Muscle of leg (tissue), 11 donors: ENCODE measurements around the gene JPH2. TPM values are rescaled to one million over a fixed set of nuclear protein-coding genes. Genes with fewer than 3 reads are reported as not detected.
"Not testable (repeated sequence)": the region's sequence is repeated elsewhere in the genome, so short reads cannot be mapped to it uniquely, and the experiment has no call there.

Source experiments
- DNase-seq: peaks from one replicate; pipeline ENCODE4 v3.0.0; 2013
- H3K27ac ChIP-seq: one replicate; pipeline ENCODE4 v1.5.1; 2013; ENCODE audit warnings: mild to moderate bottlenecking, low read length, control low read depth
- H3K27me3 ChIP-seq: one replicate; pipeline ENCODE4 v1.6.1; 2013; ENCODE audit warnings: low read length; ENCODE audit not compliant: control insufficient read depth, insufficient read depth
- H3K36me3 ChIP-seq: one replicate; pipeline ENCODE4 v1.6.1; 2013; ENCODE audit warnings: low read length; ENCODE audit not compliant: control insufficient read depth, insufficient read depth
- H3K4me1 ChIP-seq: one replicate; pipeline ENCODE4 v1.6.1; 2013; ENCODE audit warnings: low read length; ENCODE audit not compliant: control insufficient read depth, insufficient read depth
- H3K4me3 ChIP-seq: one replicate; pipeline ENCODE4 v1.5.1; 2013; ENCODE audit warnings: low read length, control low read depth
- H3K9me3 ChIP-seq: replicated peaks from 2 replicates; pipeline ENCODE4 v1.6.1; 2013; ENCODE audit warnings: low read depth, low read length; ENCODE audit not compliant: control insufficient read depth
- WGBS: methylation state at CpG from one replicate; pipeline ENCODE4 v1.1.5; 2013; ENCODE audit warnings: missing lambda C conversion rate; ENCODE audit not compliant: insufficient coverage; 5-methylcytosine and 5-hydroxymethylcytosine counted together
- polyA plus RNA-seq, 8 donors: library from polyadenylated mRNA; unstranded; fragments of 120-200 nt; gene quantifications; one replicate each; pipeline versions ENCODE4 v1.2.1 to v1.2.3, GENCODE V29; 2013; ENCODE audit warnings: inconsistent platforms in 1 of 8, low replicate concordance in 1 of 8; ENCODE audit not compliant: insufficient read length in 8 of 8, insufficient read depth in 1 of 8
- total RNA-seq: library from RNA; stranded (reverse); fragments of 120-200 nt; gene quantifications from one replicate; pipeline ENCODE4 v1.2.4, GENCODE V29; 2013

JPH2 gene
- total and polyA plus RNA-seq, 9 donors = 55.5 to 110 (median 77.3) TPM

DNA sequence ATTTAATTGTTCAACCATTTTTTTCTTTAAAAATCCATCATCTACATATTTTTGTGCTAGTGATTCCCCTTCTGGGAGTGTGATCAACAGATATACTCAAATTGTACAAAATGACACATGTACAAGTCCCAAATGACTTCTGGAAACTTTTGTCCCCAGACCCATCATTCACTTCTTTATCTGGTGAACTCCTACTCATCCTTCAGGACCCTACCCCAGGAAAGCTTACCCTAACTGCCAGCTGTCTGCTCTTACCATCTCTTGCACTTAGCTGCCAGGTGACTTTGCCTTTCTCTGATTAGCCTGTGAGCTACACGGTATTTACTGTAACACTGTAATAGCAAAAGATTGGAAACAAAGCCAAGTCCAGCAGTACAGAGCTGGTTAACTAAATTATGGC, 55.3 kb downstream of the JPH2 start:
- Histone ChIP-seq H3K4me3 (no peak overlapping the region), H3K27me3 (no peaks in the 10 kb centered on the region), H3K4me1 (peaks cover 16% of the 10 kb centered on the region), H3K36me3 (no peaks in the 10 kb centered on the region), H3K9me3 (no peaks in the 10 kb centered on the region), H3K27ac (no peak overlapping the region)
- DNase-seq = no peak
- WGBS = no CpG with 5 or more reads among the region's 1 CpG

DNA sequence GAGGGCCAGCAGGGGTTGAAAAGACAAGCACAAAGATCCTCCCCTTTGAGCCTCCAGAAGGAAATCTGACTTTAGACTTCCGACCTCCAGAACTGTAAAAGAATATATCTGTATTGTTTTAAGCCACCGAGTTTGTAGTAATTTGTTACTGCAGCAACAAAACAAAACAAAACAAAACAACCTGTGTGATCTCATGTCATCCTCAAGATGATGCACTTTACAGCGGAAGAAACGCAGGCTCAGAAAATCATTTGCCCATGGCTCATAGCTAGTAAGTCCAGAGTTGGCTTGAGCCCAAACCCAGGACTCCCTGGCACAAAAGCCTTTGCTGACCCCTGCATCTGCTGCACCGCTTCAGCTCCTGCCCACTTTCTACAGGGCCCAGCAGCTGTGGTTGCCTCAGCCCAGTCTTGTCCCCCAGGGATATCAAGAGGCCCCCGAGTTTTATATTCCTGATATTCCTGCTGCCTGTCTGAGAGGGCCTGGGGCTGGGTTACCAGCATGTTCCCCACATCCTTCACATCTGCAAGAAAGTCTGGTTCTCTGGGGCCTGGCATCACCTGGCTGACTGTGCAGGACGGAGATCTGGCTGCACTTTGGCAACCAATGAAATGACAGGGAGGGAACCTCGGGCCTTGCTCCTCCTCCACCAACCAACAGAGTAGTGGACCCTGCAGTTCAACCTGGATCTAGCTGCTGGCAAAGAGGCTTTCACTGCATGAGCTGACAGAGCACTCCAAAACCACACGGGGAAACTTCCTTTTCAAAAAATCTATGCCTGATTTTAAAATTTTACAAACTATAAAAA, 56.9 kb downstream of the JPH2 start:
- peak overlapping the region; percentile 62 for H3K27ac ChIP-seq
- whole genome bisulfite sequencing = 19% methylated on average over 6 of the region's 9 CpGs
- peak; percentile 53 for DNase-seq
- H3K36me3 ChIP-seq = peaks cover 3% of the 10 kb centered on the region
- H3K4me3 ChIP-seq = no peak overlapping the region
- H3K9me3 ChIP-seq = no peaks in the 10 kb centered on the region
- peaks cover 16% of the 10 kb centered on the region for H3K4me1 ChIP-seq
- no peaks in the 10 kb centered on the region for H3K27me3 ChIP-seq

DNA sequence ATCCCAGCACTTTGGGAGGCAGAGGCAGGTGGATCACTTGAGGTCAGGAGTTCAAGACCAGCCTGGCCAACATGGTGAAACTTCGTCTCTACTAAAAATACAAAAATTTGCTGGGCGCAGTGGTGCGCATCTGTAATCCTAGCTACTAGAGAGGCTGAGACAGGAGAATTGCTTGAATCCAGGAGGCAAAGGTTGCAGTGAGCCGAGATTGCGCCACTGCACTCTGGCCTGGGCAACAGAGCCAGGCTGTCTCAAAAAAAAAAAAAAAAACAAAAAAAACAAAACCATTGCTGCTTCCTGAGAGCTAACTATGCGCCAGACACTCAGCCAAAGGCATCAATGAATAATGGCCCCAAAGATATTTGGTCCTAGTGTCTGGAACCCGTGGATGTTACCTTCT, 57.7 kb downstream of the JPH2 start:
- not testable (repeated sequence) for DNase-seq, H3K4me3 ChIP-seq, H3K27ac ChIP-seq, H3K36me3 ChIP-seq, H3K9me3 ChIP-seq, H3K27me3 ChIP-seq
- H3K4me1 ChIP-seq = peaks cover 17% of the 10 kb centered on the region
- 90% methylated on average over 5 of the region's 7 CpGs for WGBS

DNA sequence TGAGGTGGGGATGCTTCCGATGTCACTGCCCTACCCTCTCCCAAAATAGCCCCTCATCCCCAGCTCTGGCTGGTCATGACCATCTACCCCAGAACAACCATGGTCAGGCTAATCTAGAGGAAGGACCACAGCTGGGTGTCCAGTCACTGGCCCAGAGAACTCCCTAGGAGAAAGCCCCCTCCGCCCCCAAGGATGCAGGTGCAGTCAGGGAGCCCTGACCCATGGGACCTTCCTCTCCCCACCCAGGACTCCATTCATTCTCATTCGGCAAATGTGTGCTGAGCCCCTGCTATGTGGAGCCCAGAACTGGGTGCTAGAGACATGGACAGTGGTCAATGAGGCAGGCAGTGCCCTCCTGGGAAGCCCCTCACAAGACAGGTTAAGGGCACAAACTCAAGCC, 60.5 kb downstream of the JPH2 start:
- Histone ChIP-seq H3K27ac (no peak overlapping the region), H3K4me1 (peaks cover 26% of the 10 kb centered on the region)
- WGBS = 80% methylated on average over 1 of the region's 3 CpGs

DNA sequence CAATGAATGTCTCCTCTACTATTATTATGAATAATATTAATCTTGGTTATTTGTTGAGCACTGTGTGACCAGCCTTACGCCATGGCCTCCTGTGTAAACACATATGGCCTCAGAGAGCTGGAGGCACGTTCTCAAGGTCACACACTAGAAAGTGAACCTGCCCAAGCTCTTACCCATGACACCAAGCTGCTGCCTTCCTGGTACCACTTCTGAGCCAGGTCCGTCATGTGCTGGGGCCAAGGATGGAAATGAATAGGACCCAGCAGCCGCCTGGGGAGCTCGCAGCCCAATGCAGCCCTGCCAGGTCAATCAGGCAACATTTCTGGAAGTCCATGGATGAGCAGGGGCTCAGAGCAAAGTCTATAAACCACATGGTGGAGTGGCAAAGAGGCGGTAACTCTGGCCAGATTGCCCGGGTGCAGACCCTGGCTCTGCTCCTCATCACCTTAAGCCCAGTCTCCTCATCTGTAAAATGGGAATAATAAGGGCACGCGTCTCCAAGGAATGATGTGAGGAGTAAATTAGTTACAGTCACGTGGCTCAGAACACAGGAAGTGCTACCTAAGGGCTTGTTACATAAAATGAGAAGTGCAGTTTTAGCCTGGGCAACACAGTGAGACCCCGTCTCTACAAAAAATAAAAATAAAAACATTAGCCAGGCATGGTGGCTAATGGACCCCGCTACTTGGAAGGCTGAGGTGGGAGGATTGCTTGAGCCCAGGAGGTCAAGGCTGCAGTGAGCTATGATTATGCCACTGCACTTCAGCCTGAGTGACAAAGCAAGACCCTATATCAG, 61.5 kb downstream of the JPH2 start:
- WGBS = 62% methylated on average over 7 of the region's 12 CpGs
- H3K4me3 ChIP-seq = no peak overlapping the region
- DNase-seq = no peak
- peaks cover 21% of the 10 kb centered on the region for H3K4me1 ChIP-seq
- no peaks in the 10 kb centered on the region for H3K27me3 ChIP-seq
- peaks cover 3% of the 10 kb centered on the region for H3K36me3 ChIP-seq
- no peaks in the 10 kb centered on the region for H3K9me3 ChIP-seq
- no peak overlapping the region for H3K27ac ChIP-seq

More for the DNA sequence above, 60.5 kb downstream of the JPH2 start:
- no peaks in the 10 kb centered on the region for H3K27me3 ChIP-seq
- no peak overlapping the region for H3K4me3 ChIP-seq
- no peak for DNase-seq
- peaks cover 3% of the 10 kb centered on the region for H3K36me3 ChIP-seq
- H3K9me3 ChIP-seq = no peaks in the 10 kb centered on the region

DNA sequence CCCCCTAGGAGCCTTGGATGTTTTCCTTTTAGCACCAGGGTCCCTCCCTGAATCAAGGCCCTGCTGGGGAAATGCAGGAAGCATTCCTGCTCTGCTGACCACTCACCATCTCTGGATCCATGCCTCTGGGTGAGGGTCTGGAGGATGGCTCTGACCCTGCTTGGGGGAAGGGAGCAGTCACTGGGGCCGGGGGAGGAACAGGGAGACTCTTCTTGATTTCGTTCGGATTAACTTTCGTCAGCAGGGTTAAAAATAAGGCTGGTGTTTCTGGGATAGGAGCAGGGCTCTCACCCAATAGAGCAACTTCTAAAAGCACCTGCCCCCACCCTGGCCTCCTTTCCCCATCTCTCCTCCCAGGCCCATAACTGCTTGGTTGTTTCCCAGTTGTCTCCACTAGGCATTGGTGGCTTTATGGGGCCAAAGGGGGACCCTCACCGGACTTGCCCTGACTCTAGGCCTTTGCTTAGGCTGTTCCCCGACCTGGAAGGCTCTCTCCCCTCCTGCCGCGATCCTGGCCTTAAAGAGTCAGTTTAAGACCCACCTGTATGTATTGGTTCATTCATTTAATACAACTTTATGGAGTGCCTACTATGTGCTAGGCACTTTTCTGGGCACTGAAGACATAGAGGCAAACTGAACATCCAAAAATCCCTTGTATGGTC, 63.0 kb downstream of the JPH2 start:
- H3K27ac ChIP-seq = peak overlapping the region; percentile 40
- WGBS = no CpG with 5 or more reads among the region's 8 CpGs

DNA sequence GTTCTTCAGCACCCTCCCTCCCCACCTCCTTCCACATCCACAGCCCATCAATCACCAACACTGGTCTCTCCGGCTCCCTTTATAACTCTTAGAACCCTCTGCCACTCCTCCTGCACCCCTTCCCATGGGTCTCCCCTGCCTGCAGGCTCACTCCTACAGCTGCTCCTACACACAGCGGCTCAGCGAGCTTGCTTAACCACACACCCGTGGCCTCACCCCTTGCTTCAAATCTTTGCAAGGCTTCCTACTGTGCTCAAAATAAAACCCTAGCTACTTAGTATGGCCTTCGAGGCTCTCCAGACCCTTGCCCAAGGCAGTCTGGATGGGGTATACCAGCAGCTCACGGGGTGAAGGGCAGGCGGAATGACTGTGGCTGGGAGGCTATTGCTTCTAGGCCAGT, 63.7 kb downstream of the JPH2 start:
- Histone ChIP-seq H3K9me3 (no peaks in the 10 kb centered on the region), H3K27me3 (no peaks in the 10 kb centered on the region), H3K4me1 (peaks cover 13% of the 10 kb centered on the region), H3K4me3 (no peak overlapping the region), H3K36me3 (peaks cover 3% of the 10 kb centered on the region), H3K27ac (no peak overlapping the region)
- WGBS = 57% methylated on average over 6 of the region's 7 CpGs
- no peak for DNase-seq

More for the DNA sequence above, 63.0 kb downstream of the JPH2 start:
- Histone ChIP-seq H3K9me3 (no peaks in the 10 kb centered on the region), H3K36me3 (peaks cover 3% of the 10 kb centered on the region), H3K4me3 (no peak overlapping the region), H3K27me3 (no peaks in the 10 kb centered on the region), H3K4me1 (peaks cover 13% of the 10 kb centered on the region)
- no peak for DNase-seq

DNA sequence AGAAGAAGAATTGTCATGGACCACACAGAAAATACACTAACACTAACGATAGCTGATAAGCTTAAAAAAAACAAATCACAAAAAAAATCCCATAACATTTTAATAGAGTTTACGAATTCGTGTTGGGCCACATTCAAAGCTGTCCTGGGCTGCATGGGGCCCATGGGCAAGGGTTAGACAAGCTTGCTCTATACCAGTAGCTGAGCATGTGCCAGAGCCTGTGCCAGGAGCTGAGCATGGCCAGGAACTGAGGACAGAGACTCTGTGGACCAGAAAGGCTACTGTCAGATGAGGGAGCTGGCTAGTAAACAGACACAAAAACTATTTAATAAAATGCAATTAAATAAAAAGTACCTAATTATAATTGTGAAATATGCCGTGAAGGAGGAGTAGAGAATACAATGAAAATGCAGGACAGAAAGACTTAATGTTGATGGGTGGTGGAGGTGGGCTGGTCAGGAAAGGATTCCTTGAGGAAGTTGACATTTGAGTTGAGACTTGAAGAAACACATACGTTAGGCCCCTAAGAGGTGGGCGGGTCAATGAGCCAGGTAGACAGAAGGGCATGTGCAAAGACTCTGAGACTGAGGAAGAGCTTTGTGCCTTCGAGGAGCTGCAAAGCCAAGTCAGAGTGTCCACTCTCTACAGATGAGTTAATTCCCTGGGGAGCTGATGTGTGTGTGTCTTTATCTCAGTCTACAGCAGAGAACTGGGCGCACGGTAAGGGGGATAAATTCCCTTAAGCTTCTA, 66.1 kb downstream of the JPH2 start:
- peaks cover 20% of the 10 kb centered on the region for H3K4me1 ChIP-seq
- H3K27ac ChIP-seq = no peak overlapping the region
- no peak overlapping the region for H3K4me3 ChIP-seq
- H3K27me3 ChIP-seq = peaks cover 6% of the 10 kb centered on the region
- WGBS = 88% methylated on average over 5 of the region's 9 CpGs
- H3K36me3 ChIP-seq = peaks cover 8% of the 10 kb centered on the region
- no peak for DNase-seq
- H3K9me3 ChIP-seq = no peaks in the 10 kb centered on the region

DNA sequence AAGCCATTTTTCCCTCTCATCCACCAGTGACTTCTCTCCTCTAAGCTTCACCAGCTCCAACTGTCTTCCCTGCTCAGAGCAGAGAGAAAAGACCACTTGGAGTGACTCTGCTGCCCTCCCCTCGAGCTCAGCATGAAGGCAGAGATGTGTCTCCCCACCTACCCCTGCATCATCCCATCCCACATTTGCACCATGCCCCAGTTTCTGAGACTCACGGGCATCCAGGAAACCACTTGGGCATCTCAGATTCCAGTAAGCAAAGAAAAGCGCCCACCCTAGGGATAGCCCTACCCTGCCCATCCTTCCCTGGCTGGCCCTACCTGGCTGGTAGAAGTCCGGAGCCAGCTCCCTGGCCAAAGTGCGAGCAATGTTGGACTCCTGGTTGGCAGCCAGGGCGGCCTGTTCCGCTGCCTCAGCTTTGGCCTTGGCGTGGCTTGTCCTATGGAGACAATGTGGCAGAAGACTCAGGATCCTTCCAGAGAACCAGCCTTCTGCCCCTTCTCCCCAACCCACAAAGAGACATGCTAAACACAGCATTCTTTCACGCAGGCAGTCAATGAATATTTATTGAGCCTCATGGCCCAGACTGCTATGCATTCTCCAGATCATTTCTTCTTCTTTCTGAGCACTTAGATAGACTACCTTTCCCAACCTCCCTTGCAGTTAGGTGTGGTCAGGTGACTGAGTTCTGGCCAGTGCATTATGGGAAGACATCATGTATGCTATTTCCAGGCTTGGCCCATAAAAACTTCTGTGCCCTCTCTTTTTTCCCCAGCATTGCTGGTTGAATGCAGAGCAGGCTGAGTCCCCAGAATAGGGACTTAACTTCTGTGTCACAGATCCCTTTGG, 68.6 kb downstream of the JPH2 start:
- no peak for DNase-seq
- peaks cover 32% of the 10 kb centered on the region for H3K4me1 ChIP-seq
- H3K9me3 ChIP-seq = no peaks in the 10 kb centered on the region
- H3K4me3 ChIP-seq = no peak overlapping the region
- peaks cover 13% of the 10 kb centered on the region for H3K27me3 ChIP-seq
- WGBS = 88% methylated on average over 8 of the region's 9 CpGs
- no peak overlapping the region for H3K27ac ChIP-seq
- peaks cover 21% of the 10 kb centered on the region for H3K36me3 ChIP-seq
